GM12892 (cell line): Measurements from ENCODE around the gene NIPAL1.

ENCODE experiments used
- POLR2A ChIP-seq: IDR thresholded peaks from 2 replicates; pipeline ENCODE4 v1.6.1; 2011; ENCODE audit warnings: low read depth, low read length, control low read depth
- POLR2AphosphoS5 ChIP-seq: IDR thresholded peaks from 2 replicates; pipeline ENCODE4 v1.6.1; 2011; ENCODE audit warnings: low read depth, low read length, control low read depth
- TAF1 ChIP-seq: IDR thresholded peaks from 2 replicates; pipeline ENCODE4 v1.6.1; 2011; ENCODE audit warnings: low read depth, mild to moderate bottlenecking, control low read depth, low read length, borderline replicate concordance

- TF ChIP-seq POLR2AphosphoS5, result no peak
- TF ChIP-seq POLR2A, result no peak
- no peak for TF ChIP-seq TAF1
These were observed 5.7 kb downstream of the NIPAL1 start for GRCh38 chr4:48022192-48022799.
